Spleen (tissue), 11 donors: ENCODE measurements around the gene PRDM16. TPM values are rescaled to one million over a fixed set of nuclear protein-coding genes. Genes with fewer than 3 reads are reported as not detected.

Experiments used
- DNase-seq: peaks from one replicate; pipeline ENCODE4 v3.0.0-alpha.2; 2020
- H3K27ac ChIP-seq, 8 donors: fragments of 200-600 bp; sonication (generic) in 7 of 8; 1 replicate in 4 of 8; 2 replicates in 4 of 8; pipeline versions ENCODE4 v1.5.0 to v1.8.0; 2016 to 2021; ENCODE audit warnings: inconsistent platforms in 4 of 8, mild to moderate bottlenecking in 4 of 8, moderate library complexity in 1 of 8
- H3K27me3 ChIP-seq, 7 donors: fragments of 200-600 bp; sonication (generic) in 6 of 7; replicated peaks in 1 of 7; 1 replicate in 4 of 7; 2 replicates in 3 of 7; pipeline versions ENCODE4 v1.5.0 to v1.8.0; 2016 to 2021; ENCODE audit warnings: inconsistent platforms in 3 of 7, mild to moderate bottlenecking in 1 of 7
- H3K36me3 ChIP-seq, 6 donors: fragments of 200-600 bp; sonication (generic) in 5 of 6; 1 replicate in 4 of 6; 2 replicates in 2 of 6; pipeline versions ENCODE4 v1.5.0 to v1.8.0; 2016 to 2021; ENCODE audit warnings: inconsistent platforms in 2 of 6
- H3K4me1 ChIP-seq, 6 donors: fragments of 200-600 bp; sonication (generic) in 5 of 6; 1 replicate in 3 of 6; 2 replicates in 3 of 6; pipeline versions ENCODE4 v1.5.0 to v1.8.0; 2016 to 2021; ENCODE audit warnings: inconsistent platforms in 3 of 6
- H3K4me3 ChIP-seq, 8 donors: fragments of 200-600 bp; sonication (generic) in 7 of 8; 1 replicate in 4 of 8; 2 replicates in 4 of 8; pipeline versions ENCODE4 v1.5.0 to v1.8.0; 2016 to 2021; ENCODE audit warnings: inconsistent platforms in 4 of 8, mild to moderate bottlenecking in 4 of 8, moderate library complexity in 2 of 8
- H3K9me3 ChIP-seq, 8 donors: fragments of 200-600 bp; sonication (generic) in 7 of 8; 1 replicate in 4 of 8; 2 replicates in 4 of 8; pipeline versions ENCODE4 v1.5.0 to v1.8.0; 2016 to 2021; ENCODE audit warnings: inconsistent platforms in 4 of 8
- POLR2A ChIP-seq, 3 donors: fragments of 450-650 bp; IDR thresholded peaks; one replicate each; pipeline ENCODE4 v1.5.1; 2017; ENCODE audit warnings: antibody characterized with exemption in 3 of 3, mild to moderate bottlenecking in 1 of 3
- POLR2AphosphoS5 ChIP-seq, 3 donors: sonication (generic); formaldehyde crosslinking; IDR thresholded peaks; one replicate each; pipeline ENCODE4 v1.5.1; 2017; ENCODE audit warnings: antibody characterized with exemption in 3 of 3
- WGBS, 5 donors: extraction: QIAGEN DNeasy Blood & Tissue Kit in 3 of 5; methylation state at CpG; one replicate each; pipeline versions ENCODE4 v1.1.5 to v1.1.7; 2013 to 2018; 5-methylcytosine and 5-hydroxymethylcytosine counted together
- intact Hi-C: fragments of 100-400 bp; cut with DNase I; formaldehyde crosslinking; loops from one replicate; pipeline ENCODE4 v1.15.0; 2023; ENCODE audit warnings: low total_unique reads
- polyA plus RNA-seq, 3 donors: library from polyadenylated mRNA; stranded (reverse); fragments of 200-250 nt; gene quantifications; one replicate each; pipeline ENCODE4 v1.2.1, GENCODE V29; 2013
- total RNA-seq, 7 donors: library from RNA; depleted of rRNA in 3 of 7; stranded (reverse); fragments of >200 nt in 3 of 7; fragmentation: NEBNext Ultra II Directional in 4 of 7; extraction: Animal tissue kit (Norgen Biotek cat#: 25700) in 4 of 7; gene quantifications; one replicate each; pipeline versions ENCODE4 v1.1.0 to v1.2.1, GENCODE V29; 2016 to 2021
- TF ChIP-seq, protein P1 (sequence below), 11 experiments: fragments of 200-600 bp in 7 of 11; fragments of 450-650 bp in 4 of 11; sonication (generic) in 4 of 11; IDR thresholded peaks in 8 of 11; conservative IDR thresholded peaks in 3 of 11; 1 replicate in 7 of 11; 2 replicates in 4 of 11; pipeline versions ENCODE4 v1.4.0 to v1.8.0; 2016 to 2021; ENCODE audit warnings: antibody characterized with exemption in 11 of 11, inconsistent platforms in 4 of 11, mild to moderate bottlenecking in 1 of 11
- donor health status: healthy with polysubstance abuse.
- donor health status: DM: no; HTN: no; CAD: no; lungs with moderate emphysema.
- donor health status: DM: no; HTN: no; CAD: no.
- donor health status: Bipolar disorder and iron deficiency.
- donor health status: healthy.
- donor health status: DM: no; HTN: no; CAD: no.
- donor health status: DM: yes; HTN: yes; CAD: no.

Gene PRDM16
- total and polyA plus RNA-seq, 10 donors: 0.43 to 3.2 (median 1.4) TPM

DNA sequence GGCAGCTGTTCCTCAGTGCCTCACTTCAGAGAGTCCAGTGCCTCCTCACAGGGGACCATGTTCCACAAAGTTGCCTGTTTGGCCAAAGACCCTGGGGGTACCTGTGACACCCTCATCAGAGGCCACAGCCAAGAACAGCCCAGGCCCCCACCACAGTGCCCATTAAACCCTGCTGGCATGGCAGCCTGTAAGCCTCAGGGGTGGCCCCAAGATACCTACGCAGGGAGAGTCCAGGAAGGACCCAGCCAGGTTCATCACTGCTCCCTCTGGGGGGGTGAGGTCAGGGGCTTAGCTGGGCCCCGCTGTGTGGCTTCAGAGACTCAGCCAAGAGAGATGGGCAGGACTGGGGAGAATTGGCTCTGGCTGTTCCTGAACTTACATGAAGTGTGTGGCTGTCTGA is 19.1 kb upstream of the PRDM16 start:
- Histone ChIP-seq H3K4me1 (no peaks in the 10 kb centered on the region), H3K36me3 (no peaks in the 10 kb centered on the region), H3K9me3 (no peaks in the 10 kb centered on the region), H3K27ac (no peak overlapping the region), H3K27me3 (peaks cover 0 to 45% (median 5%) of the 10 kb centered on the region in 7 donors), H3K4me3 (no peak overlapping the region)
- DNase-seq: peak; percentile 52
- intact Hi-C loops: no loop called here
- TF ChIP-seq POLR2AphosphoS5 (IDR thresholded peaks at IDR 0.05) (no peak), POLR2A (IDR thresholded peaks at IDR 0.05) (no peak)
- TF ChIP-seq, protein P1, sequence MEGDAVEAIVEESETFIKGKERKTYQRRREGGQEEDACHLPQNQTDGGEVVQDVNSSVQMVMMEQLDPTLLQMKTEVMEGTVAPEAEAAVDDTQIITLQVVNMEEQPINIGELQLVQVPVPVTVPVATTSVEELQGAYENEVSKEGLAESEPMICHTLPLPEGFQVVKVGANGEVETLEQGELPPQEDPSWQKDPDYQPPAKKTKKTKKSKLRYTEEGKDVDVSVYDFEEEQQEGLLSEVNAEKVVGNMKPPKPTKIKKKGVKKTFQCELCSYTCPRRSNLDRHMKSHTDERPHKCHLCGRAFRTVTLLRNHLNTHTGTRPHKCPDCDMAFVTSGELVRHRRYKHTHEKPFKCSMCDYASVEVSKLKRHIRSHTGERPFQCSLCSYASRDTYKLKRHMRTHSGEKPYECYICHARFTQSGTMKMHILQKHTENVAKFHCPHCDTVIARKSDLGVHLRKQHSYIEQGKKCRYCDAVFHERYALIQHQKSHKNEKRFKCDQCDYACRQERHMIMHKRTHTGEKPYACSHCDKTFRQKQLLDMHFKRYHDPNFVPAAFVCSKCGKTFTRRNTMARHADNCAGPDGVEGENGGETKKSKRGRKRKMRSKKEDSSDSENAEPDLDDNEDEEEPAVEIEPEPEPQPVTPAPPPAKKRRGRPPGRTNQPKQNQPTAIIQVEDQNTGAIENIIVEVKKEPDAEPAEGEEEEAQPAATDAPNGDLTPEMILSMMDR (IDR thresholded peaks at IDR 0.05 in 8 of 11, conservative IDR thresholded peaks at IDR 0.05 in 3 of 11): no peak
- WGBS, 5 donors: 77 to 94% (median 88%) methylated on average over 2 of the region's 2 CpGs; no CpG with 5 or more reads in 1 of the 5 donors

DNA sequence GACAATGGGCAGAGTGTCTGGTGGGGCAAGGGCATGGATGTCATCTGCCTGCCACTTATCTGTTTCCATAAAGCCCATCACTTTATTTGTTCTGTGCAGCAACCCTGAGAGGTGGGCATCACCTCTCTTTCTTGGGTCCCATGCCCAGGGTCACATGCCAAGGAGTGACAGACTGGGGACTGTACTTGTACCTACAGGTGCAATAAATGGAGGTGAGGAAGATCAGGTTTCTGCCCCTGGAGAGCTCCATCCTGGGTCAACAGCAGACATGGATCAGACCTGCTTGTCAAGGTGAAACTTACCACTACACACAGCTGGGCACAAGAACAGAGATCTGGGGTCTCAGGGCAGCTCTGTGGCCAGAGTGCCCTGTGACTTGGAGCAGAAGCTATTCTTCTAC is 18.4 kb upstream of the PRDM16 start:
- no peaks in the 10 kb centered on the region for H3K9me3 ChIP-seq
- no peak overlapping the region for H3K4me3 ChIP-seq
- H3K4me1 ChIP-seq: no peaks in the 10 kb centered on the region
- DNase-seq: no peak
- intact Hi-C loops: no loop called here
- H3K27ac ChIP-seq: no peak overlapping the region
- H3K27me3 ChIP-seq: peaks cover 0 to 43% (median 5%) of the 10 kb centered on the region in 7 donors
- TF ChIP-seq POLR2A (IDR thresholded peaks at IDR 0.05) (no peak), POLR2AphosphoS5 (IDR thresholded peaks at IDR 0.05) (no peak)
- TF ChIP-seq, protein P1 (IDR thresholded peaks at IDR 0.05 in 8 of 11, conservative IDR thresholded peaks at IDR 0.05 in 3 of 11): no peak
- no peaks in the 10 kb centered on the region for H3K36me3 ChIP-seq

- Histone ChIP-seq H3K9me3 (no peaks in the 10 kb centered on the region), H3K27ac (no peak overlapping the region), H3K4me3 (no peak overlapping the region), H3K27me3 (peaks cover 0 to 41% (median 5%) of the 10 kb centered on the region in 7 donors), H3K4me1 (no peaks in the 10 kb centered on the region), H3K36me3 (no peaks in the 10 kb centered on the region)
- no peak for TF ChIP-seq POLR2AphosphoS5 (IDR thresholded peaks at IDR 0.05)
- TF ChIP-seq, protein P1 (IDR thresholded peaks at IDR 0.05 in 8 of 11, conservative IDR thresholded peaks at IDR 0.05 in 3 of 11): no peak
- no peak for TF ChIP-seq POLR2A (IDR thresholded peaks at IDR 0.05)
- intact Hi-C loops: no loop called here
- WGBS, 5 donors: 82 to 96% (median 85%) methylated on average over 3 of the region's 3 CpGs
- no peak for DNase-seq
These were observed 17.4 kb upstream of the PRDM16 start for GRCh38 chr1:3051270-3052268.

DNA sequence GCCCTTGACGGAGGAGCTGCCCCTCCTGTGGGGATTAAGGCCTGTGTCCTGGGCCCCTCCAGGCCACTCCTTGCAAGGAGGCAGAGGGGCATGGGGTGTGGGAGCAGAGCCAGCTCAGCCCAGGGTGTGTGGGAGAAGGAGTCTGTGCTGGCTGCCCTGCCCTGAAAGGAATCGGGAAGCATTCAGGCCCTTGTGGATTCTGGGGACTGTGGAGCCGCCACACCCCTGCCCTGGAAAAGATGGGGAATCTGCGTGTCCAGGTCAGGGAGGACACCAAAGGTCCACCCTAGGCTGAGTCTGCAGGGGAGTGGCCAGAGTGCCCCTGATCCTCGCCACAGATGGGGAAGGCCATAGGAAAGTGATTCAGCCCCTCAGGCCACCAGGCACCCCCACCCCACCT is 16.5 kb upstream of the PRDM16 start:
- no peaks in the 10 kb centered on the region for H3K4me1 ChIP-seq
- H3K36me3 ChIP-seq: no peaks in the 10 kb centered on the region
- peaks cover 0 to 41% (median 5%) of the 10 kb centered on the region in 7 donors for H3K27me3 ChIP-seq
- no peak for DNase-seq
- no peak for TF ChIP-seq POLR2AphosphoS5 (IDR thresholded peaks at IDR 0.05)
- TF ChIP-seq POLR2A (IDR thresholded peaks at IDR 0.05): no peak
- TF ChIP-seq, protein P1 (IDR thresholded peaks at IDR 0.05 in 8 of 11, conservative IDR thresholded peaks at IDR 0.05 in 3 of 11): no peak
- H3K9me3 ChIP-seq: no peaks in the 10 kb centered on the region
- H3K4me3 ChIP-seq: no peak overlapping the region
- intact Hi-C loops: no loop called here
- WGBS, 5 donors: 86 to 100% (median 90%) methylated on average over 2 to 5 of the region's 5 CpGs
- no peak overlapping the region for H3K27ac ChIP-seq
